Upper lobe of right lung (tissue), 1 donor: ENCODE measurements around the gene MBLAC1. TPM values are rescaled to one million over a fixed set of nuclear protein-coding genes. Genes with fewer than 3 reads are reported as not detected.
"Not testable (repeated sequence)": the region's sequence is repeated elsewhere in the genome, so short reads cannot be mapped to it uniquely, and the experiment has no call there.

Source experiments
- ATAC-seq: fragments of 200-7000 bp; cut with Tn5 transposase; one replicate; pipeline ENCODE4 v1.9.1; 2020; ENCODE audit warnings: mild to moderate bottlenecking, moderate library complexity
- DNase-seq: peaks from one replicate; pipeline ENCODE4 v3.0.0-alpha.2; 2020
- H3K27ac ChIP-seq: fragments of 200-600 bp; one replicate; pipeline ENCODE4 v1.8.0; 2022
- H3K27me3 ChIP-seq: fragments of 200-600 bp; one replicate; pipeline ENCODE4 v1.8.0; 2022; ENCODE audit warnings: mild to moderate bottlenecking
- H3K36me3 ChIP-seq: fragments of 200-600 bp; one replicate; pipeline ENCODE4 v1.8.0; 2022
- H3K4me1 ChIP-seq: fragments of 200-600 bp; one replicate; pipeline ENCODE4 v1.8.0; 2022
- H3K4me3 ChIP-seq: fragments of 200-600 bp; one replicate; pipeline ENCODE4 v1.8.0; 2022; ENCODE audit warnings: mild to moderate bottlenecking
- H3K9me3 ChIP-seq: fragments of 200-600 bp; one replicate; pipeline ENCODE4 v1.8.0; 2022
- intact Hi-C: fragments of 100-400 bp; cut with DNase I; formaldehyde crosslinking; loops from one replicate; pipeline ENCODE4 v1.11.0; 2022
- total RNA-seq: library from RNA; stranded (reverse); fragmentation: NEBNext Ultra II Directional; extraction: Animal tissue kit (Norgen Biotek cat#: 25700); gene quantifications from one replicate; pipeline ENCODE4 v1.2.1, GENCODE V29; 2021
- TF ChIP-seq, protein P1 (sequence below): fragments of 200-600 bp; IDR thresholded peaks from one replicate; pipeline ENCODE4 v1.8.0; 2022; ENCODE audit warnings: antibody characterized with exemption
- donor health status: DM: no; HTN: yes; CAD: no; lungs with severe emphysema.

The MBLAC1 gene
- total RNA-seq, 1 donor from 2014 or later: 3.0 TPM

- Histone ChIP-seq H3K4me3 (no peak overlapping the region), H3K4me1 (no peaks in the 10 kb centered on the region), H3K27me3 (no peaks in the 10 kb centered on the region), H3K9me3 (no peaks in the 10 kb centered on the region), H3K27ac (no peak overlapping the region), H3K36me3 (no peaks in the 10 kb centered on the region)
- DNase-seq (no peak), ATAC-seq (no peak)
- intact Hi-C loops: loop anchor here (10.0 kb wide), 1 partner anchor 77 kb away; the partner anchor contains the start of gene PVRIG
- TF ChIP-seq, protein P1, sequence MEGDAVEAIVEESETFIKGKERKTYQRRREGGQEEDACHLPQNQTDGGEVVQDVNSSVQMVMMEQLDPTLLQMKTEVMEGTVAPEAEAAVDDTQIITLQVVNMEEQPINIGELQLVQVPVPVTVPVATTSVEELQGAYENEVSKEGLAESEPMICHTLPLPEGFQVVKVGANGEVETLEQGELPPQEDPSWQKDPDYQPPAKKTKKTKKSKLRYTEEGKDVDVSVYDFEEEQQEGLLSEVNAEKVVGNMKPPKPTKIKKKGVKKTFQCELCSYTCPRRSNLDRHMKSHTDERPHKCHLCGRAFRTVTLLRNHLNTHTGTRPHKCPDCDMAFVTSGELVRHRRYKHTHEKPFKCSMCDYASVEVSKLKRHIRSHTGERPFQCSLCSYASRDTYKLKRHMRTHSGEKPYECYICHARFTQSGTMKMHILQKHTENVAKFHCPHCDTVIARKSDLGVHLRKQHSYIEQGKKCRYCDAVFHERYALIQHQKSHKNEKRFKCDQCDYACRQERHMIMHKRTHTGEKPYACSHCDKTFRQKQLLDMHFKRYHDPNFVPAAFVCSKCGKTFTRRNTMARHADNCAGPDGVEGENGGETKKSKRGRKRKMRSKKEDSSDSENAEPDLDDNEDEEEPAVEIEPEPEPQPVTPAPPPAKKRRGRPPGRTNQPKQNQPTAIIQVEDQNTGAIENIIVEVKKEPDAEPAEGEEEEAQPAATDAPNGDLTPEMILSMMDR: no peak
These were observed 11.3 kb downstream of the MBLAC1 start for GRCh38 chr7:100137851-100138760.

DNA sequence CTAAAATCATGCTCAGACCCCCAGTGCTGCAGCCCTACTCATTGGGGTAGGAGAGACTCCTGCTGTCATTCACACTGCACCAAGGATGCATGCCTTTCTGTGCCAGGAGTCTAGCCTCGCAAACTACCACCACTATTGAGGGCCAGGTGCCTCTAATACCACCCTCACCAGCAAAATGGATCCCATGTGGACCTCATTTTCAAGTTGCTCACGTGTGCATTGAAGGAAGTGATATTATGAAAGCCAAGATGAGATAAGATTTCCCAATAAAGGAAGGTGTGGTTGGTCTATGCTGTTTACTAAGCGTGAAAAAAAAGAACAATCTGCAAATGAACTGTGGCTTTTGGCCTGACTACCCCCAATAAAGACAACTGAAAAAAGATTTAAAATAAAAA, 14.8 kb downstream of the MBLAC1 start:
- intact Hi-C loops: no loop called here

DNA sequence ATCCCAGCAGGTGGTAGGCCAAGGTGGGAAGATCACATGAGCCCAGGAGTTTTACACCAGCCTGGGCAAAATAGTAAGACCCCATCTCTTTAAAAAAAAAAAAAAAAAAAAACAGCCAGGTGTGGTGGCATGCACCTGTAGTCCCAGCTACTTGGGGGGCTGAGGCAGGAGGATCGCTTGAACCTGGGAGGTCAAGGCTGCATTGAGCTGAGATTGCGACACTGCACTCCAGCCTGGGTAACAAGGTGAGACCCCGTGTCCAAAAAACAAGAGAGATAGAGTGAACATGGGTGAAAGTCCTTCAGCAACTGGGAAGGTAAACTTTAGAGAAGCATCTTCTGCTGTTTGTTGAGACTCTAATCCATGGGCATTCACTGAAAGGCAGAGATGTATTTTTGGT, 15.7 kb downstream of the MBLAC1 start:
- intact Hi-C loops: no loop called here
- DNase-seq (no peak), ATAC-seq (no peak)
- Histone ChIP-seq H3K27ac (no peak overlapping the region), H3K36me3 (no peaks in the 10 kb centered on the region), H3K9me3 (no peaks in the 10 kb centered on the region), H3K27me3 (no peaks in the 10 kb centered on the region), H3K4me1 (no peaks in the 10 kb centered on the region), H3K4me3 (no peak overlapping the region)
- TF ChIP-seq, protein P1: no peak

More for the DNA sequence above, 14.8 kb downstream of the MBLAC1 start:
- no peaks in the 10 kb centered on the region for H3K4me1 ChIP-seq
- no peak overlapping the region for H3K27ac ChIP-seq
- no peak overlapping the region for H3K4me3 ChIP-seq
- ATAC-seq (no peak), DNase-seq (no peak)
- no peaks in the 10 kb centered on the region for H3K36me3 ChIP-seq
- TF ChIP-seq, protein P1: no peak
- no peaks in the 10 kb centered on the region for H3K27me3 ChIP-seq
- no peaks in the 10 kb centered on the region for H3K9me3 ChIP-seq

GRCh38 chr7:100146350-100146749, 19.6 kb downstream of the MBLAC1 start:
- H3K9me3 ChIP-seq, ATAC-seq, DNase-seq, intact Hi-C loops, H3K36me3 ChIP-seq, H3K4me3 ChIP-seq, H3K4me1 ChIP-seq, H3K27ac ChIP-seq, H3K27me3 ChIP-seq: not testable (repeated sequence)

GRCh38 chr7:100147278-100147677, 20.5 kb downstream of the MBLAC1 start:
- TF ChIP-seq, protein P1: no peak
- Histone ChIP-seq H3K4me1 (peaks cover 7% of the 10 kb centered on the region), H3K9me3 (no peaks in the 10 kb centered on the region), H3K27ac (no peak overlapping the region), H3K4me3 (no peak overlapping the region), H3K27me3 (no peaks in the 10 kb centered on the region), H3K36me3 (no peaks in the 10 kb centered on the region)
- no peak for ATAC-seq
- no peak for DNase-seq
- intact Hi-C loops: no loop called here

DNA sequence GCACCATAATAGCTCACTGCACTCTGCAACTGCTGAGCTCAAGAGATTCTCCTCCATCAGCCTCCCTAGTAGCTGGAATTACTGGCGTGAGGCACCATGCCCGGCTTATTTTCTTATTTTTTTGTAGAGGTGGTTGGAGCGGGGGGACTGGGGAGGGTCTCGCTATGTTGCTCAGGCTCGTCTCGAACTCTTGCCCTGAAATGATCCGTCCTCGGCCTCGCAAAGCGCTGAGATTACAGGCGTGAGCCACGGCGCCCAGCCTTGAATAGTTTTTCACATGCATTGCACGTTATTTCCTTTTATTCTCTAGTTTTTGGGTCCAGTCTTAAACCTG, 21.4 kb downstream of the MBLAC1 start:
- Histone ChIP-seq H3K27me3 (no peaks in the 10 kb centered on the region), H3K27ac (peak overlapping the region; percentile 77), H3K9me3 (no peaks in the 10 kb centered on the region), H3K4me3 (peak overlapping the region; percentile 88), H3K36me3 (no peaks in the 10 kb centered on the region), H3K4me1 (peaks cover 7% of the 10 kb centered on the region)
- intact Hi-C loops: no loop called here
- no peak for DNase-seq
- no peak for ATAC-seq
- TF ChIP-seq, protein P1: no peak
